ENCODE results near the gene ARHGAP19. TPM values are rescaled to one million over a fixed set of nuclear protein-coding genes. Genes with fewer than 3 reads are reported as not detected.

ARHGAP19 gene
- total RNA-seq, 4 donors from 2014 or later = 3.7 to 15.4 (median 7.5) TPM

- Histone ChIP-seq H3K9me3 (no peaks in the 10 kb centered on the region), H3K27ac (no peak overlapping the region), H3K4me3 (no peak overlapping the region), H3K36me3 (peaks cover 0 to 69% (median 3%) of the 10 kb centered on the region in 3 donors), H3K27me3 (no peaks in the 10 kb centered on the region), H3K4me1 (no peaks in the 10 kb centered on the region)
- no peak for DNase-seq
- TF ChIP-seq CTCF (IDR thresholded peaks at IDR 0.05) (no peak), POLR2A (IDR thresholded peaks at IDR 0.05) (no peak)
- intact Hi-C loops (cut with DNase I) = no loop called here
- 92 to 100% methylated on average over 1 of the region's 1 CpG for WGBS, 2 donors
These were observed 62.3 kb downstream of the ARHGAP19 start for GRCh38 chr10:97230146-97230545.

GRCh38 chr10:97229322-97230015, 63.0 kb downstream of the ARHGAP19 start:
- 94 to 100% methylated on average over 1 of the region's 1 CpG for WGBS, 2 donors

GRCh38 chr10:97228775-97229157, 63.7 kb downstream of the ARHGAP19 start:
- intact Hi-C loops (cut with DNase I) = no loop called here
- TF ChIP-seq POLR2A (IDR thresholded peaks at IDR 0.05) (no peak), CTCF (IDR thresholded peaks at IDR 0.05) (no peak)
- no peak overlapping the region for H3K4me3 ChIP-seq
- H3K27me3 ChIP-seq = no peaks in the 10 kb centered on the region
- H3K4me1 ChIP-seq = no peaks in the 10 kb centered on the region
- H3K36me3 ChIP-seq = peaks cover 0 to 76% (median 3%) of the 10 kb centered on the region in 3 donors
- H3K9me3 ChIP-seq = no peaks in the 10 kb centered on the region
- no peak overlapping the region for H3K27ac ChIP-seq
- DNase-seq = no peak
- 95 to 100% methylated on average over 1 of the region's 1 CpG for WGBS, 2 donors

More at GRCh38 chr10:97229322-97230015, 63.0 kb downstream of the ARHGAP19 start:
- Histone ChIP-seq H3K9me3 (no peaks in the 10 kb centered on the region), H3K36me3 (peaks cover 0 to 73% (median 3%) of the 10 kb centered on the region in 3 donors), H3K27ac (no peak overlapping the region), H3K4me3 (no peak overlapping the region), H3K27me3 (no peaks in the 10 kb centered on the region), H3K4me1 (no peaks in the 10 kb centered on the region)
- TF ChIP-seq POLR2A (IDR thresholded peaks at IDR 0.05) (no peak), CTCF (IDR thresholded peaks at IDR 0.05) (no peak)
- intact Hi-C loops (cut with DNase I) = no loop called here
- DNase-seq = no peak

GRCh38 chr10:97228130-97228774, 64.2 kb downstream of the ARHGAP19 start:
- Histone ChIP-seq H3K4me1 (no peaks in the 10 kb centered on the region), H3K36me3 (peaks cover 0 to 75% (median 3%) of the 10 kb centered on the region in 3 donors), H3K27ac (no peak overlapping the region), H3K4me3 (no peak overlapping the region), H3K9me3 (no peaks in the 10 kb centered on the region), H3K27me3 (no peaks in the 10 kb centered on the region)
- intact Hi-C loops (cut with DNase I) = no loop called here
- TF ChIP-seq CTCF (IDR thresholded peaks at IDR 0.05) (no peak), POLR2A (IDR thresholded peaks at IDR 0.05) (no peak)
- no peak for DNase-seq
- 80 to 82% methylated on average over 3 of the region's 3 CpGs for WGBS, 2 donors

- TF ChIP-seq CTCF (IDR thresholded peaks at IDR 0.05) (no peak), POLR2A (IDR thresholded peaks at IDR 0.05) (no peak)
- intact Hi-C loops (cut with DNase I) = no loop called here
- Histone ChIP-seq H3K4me3 (no peak overlapping the region), H3K9me3 (no peaks in the 10 kb centered on the region), H3K27ac (no peak overlapping the region), H3K27me3 (no peaks in the 10 kb centered on the region), H3K36me3 (peaks cover 0 to 80% (median 3%) of the 10 kb centered on the region in 3 donors), H3K4me1 (no peaks in the 10 kb centered on the region)
- 73 to 92% methylated on average over 4 of the region's 4 CpGs for WGBS, 2 donors
- no peak for DNase-seq
These were observed 66.0 kb downstream of the ARHGAP19 start for GRCh38 chr10:97226398-97226797.

Measured in esophagus squamous epithelium (tissue), 5 donors.